Dermis lymphatic vessel endothelial cell (primary cell): ENCODE results near the gene ADAM21. TPM values are rescaled to one million over a fixed set of nuclear protein-coding genes. Genes with fewer than 3 reads are reported as not detected.

Experiments
- total RNA-seq: library from RNA; depleted of rRNA; stranded (reverse); fragments of >200 nt; gene quantifications from 2 replicates; pipeline ENCODE4 v1.2.1, GENCODE V29; 2014

ADAM21 gene
- total RNA-seq, result under 0.01 and 0.17 TPM in 2 replicates

DNA sequence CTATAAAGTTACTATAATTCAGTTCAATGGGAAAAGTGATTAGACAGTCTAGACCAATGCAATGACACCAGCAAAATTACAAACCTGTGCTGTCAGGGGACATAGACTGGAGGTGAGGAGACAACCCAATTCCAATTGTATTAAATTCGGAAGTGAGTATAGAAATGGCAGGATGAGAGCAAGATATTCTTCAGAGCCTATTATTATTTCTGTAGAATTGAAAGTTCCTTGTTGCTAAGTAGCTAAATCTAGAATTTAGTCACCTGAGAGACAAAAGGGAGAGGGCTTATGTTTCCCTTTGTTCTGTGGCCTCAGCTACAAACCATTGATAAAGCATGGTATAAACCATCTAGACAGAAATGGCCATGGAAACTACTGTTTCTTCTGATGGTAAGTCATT is at the start of gene ADAM21:
Gene ADAM21, plus strand, starts transcription at position 301 of the 400 bp plus-strand sequence. CDS start 5,326 bp downstream, outside the sequence.

DNA sequence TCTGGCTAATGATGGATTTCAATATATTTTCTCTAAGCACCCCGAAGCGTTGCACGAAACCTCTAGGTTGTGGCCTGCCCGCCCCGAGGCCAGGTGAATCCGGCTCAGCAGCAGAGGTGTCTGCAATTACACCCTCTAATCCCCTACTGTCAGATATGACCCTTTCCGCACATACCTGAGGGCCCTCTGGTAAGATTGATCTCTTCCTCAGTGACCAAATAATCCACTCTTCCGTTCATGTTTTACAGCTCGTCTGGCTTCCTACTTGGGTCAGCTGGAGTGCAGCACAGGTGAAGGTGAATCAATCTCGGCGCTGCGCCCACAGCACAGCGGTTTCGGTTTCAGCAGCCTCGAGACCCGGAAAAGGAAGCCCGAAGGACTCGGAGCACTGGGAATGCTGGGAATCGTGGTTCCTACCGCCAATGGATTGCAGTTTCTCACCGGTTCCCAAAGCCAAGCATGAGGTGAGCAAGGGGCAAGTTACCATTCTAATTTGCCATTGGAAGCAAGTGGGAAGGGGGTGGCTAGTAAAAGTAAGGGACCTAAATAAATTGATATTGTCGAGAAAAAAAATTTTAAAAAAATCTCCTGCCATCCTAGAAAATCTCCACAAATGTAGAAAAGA is 35.1 kb upstream of the ADAM21 start, which contains the start of gene SYNJ2BP:
Gene SYNJ2BP, minus strand, starts transcription at position 366 of the 625 bp plus-strand sequence. Its CDS starts 127 bp downstream, at position 239.

Other genes starting within 250 kb of the ADAM21 start
- 46.0 and 48.5 TPM in 2 replicates for gene COX16, start 92.5 kb upstream of the ADAM21 start, total RNA-seq
- 23.3 and 24.8 TPM in 2 replicates for gene SYNJ2BP, start 35.1 kb upstream of the ADAM21 start, total RNA-seq
- gene ADAM20, start 82.8 kb downstream of the ADAM21 start, total RNA-seq, result 0.22 and 0.52 TPM in 2 replicates
- 19.1 and 29.3 TPM in 2 replicates for gene MED6, start 148.5 kb downstream of the ADAM21 start, total RNA-seq
- gene TTC9, start 189.7 kb downstream of the ADAM21 start, total RNA-seq, result 0.33 and 0.52 TPM in 2 replicates